ENCODE measurements around the gene POPDC3.
A peak's percentile ranks its signal among the peaks of the same experiment; 100 is the strongest.

POPDC3 gene

DNA sequence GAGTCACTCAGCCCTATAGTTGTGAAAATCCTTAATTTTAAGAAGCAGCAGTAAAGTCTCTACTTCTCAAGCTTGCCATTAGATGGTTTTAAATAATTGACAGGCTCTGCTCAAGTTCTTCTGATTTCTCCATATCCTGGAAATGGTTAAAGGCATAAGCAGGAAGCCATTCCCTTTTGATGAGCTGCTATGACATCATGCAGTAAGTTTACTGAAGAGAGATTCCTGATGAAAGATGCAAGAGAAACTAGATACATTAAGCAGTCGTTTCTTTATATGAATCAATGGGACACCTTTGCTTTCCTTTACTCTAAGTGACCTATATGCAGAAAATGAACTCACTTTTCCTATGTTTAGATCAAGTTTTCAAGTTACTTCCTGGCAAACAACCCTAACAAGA lies 9.8 kb downstream of the POPDC3 start:
- Histone ChIP-seq H2BK15ac (ENCODE audit: low read depth, poor library complexity, severe bottlenecking) (no peak overlapping the region), H2AK5ac (ENCODE audit: low read length, severe bottlenecking) (no peak overlapping the region), H3K4me1 (ENCODE audit: control insufficient read depth, insufficient read depth, low read depth, low read length) (no peaks in the 10 kb centered on the region), H2BK5ac (ENCODE audit: low read depth, low read length, poor library complexity, severe bottlenecking) (no peak overlapping the region), H3K4me3 (ENCODE audit: insufficient read depth in 1 of 2, low read depth in 1 of 2, low read length in 2 of 2) (no peak overlapping the region), H3K18ac (ENCODE audit: low read depth in 1 of 2, low read length in 2 of 2) (no peak overlapping the region), H3K4ac (ENCODE audit: low read depth in 1 of 2, low read length in 2 of 2) (no peak overlapping the region), H3K27ac (ENCODE audit: low read length, poor library complexity, severe bottlenecking) (no peak overlapping the region), H3K27me3 (ENCODE audit: control insufficient read depth in 1 of 2, insufficient read depth in 1 of 2, low read length in 2 of 2) (peaks cover 0 to 5% of the 10 kb centered on the region in 2 experiments), H3K9ac (ENCODE audit: low read length) (no peak overlapping the region), H3K79me1 (replicated peaks; ENCODE audit: low read length, poor library complexity, severe bottlenecking) (no peaks in the 10 kb centered on the region), H3K36me3 (ENCODE audit: control insufficient read depth in 1 of 2, insufficient read depth in 2 of 2, low read depth in 1 of 2, low read length in 2 of 2) (no peaks in the 10 kb centered on the region), H3K9me3 (ENCODE audit: control insufficient read depth, low read length) (no peaks in the 10 kb centered on the region), H3K4me2 (ENCODE audit: low read length, poor library complexity, severe bottlenecking) (no peak overlapping the region), H2BK12ac (ENCODE audit: low read length in 2 of 2) (no peak overlapping the region), H3K23ac (ENCODE audit: low read length in 2 of 2) (no peak overlapping the region), H3K14ac (ENCODE audit: low read length in 2 of 2) (no peak overlapping the region), H2BK120ac (ENCODE audit: low read depth, low read length) (no peak overlapping the region), H2AFZ (ENCODE audit: low read depth, low read length) (no peak overlapping the region), H4K91ac (ENCODE audit: low read length) (no peak overlapping the region), H4K8ac (ENCODE audit: low read length) (no peak overlapping the region)
- WGBS: no CpG with 5 or more reads among the region's 1 CpG
- DNase-seq: peak; percentile 45

GRCh38 chr6:105167914-105168313 lies 11.9 kb downstream of the POPDC3 start:
- H3K4me2 ChIP-seq (ENCODE audit: low read length, poor library complexity, severe bottlenecking): no peak overlapping the region
- no peak overlapping the region for H2BK12ac ChIP-seq (ENCODE audit: low read length in 2 of 2)
- no peak overlapping the region for H3K4me3 ChIP-seq (ENCODE audit: insufficient read depth in 1 of 2, low read depth in 1 of 2, low read length in 2 of 2)
- H4K91ac ChIP-seq (ENCODE audit: low read length): no peak overlapping the region
- H3K36me3 ChIP-seq (ENCODE audit: control insufficient read depth in 1 of 2, insufficient read depth in 2 of 2, low read depth in 1 of 2, low read length in 2 of 2): no peaks in the 10 kb centered on the region
- no peak overlapping the region for H2BK5ac ChIP-seq (ENCODE audit: low read depth, low read length, poor library complexity, severe bottlenecking)
- H2BK15ac ChIP-seq (ENCODE audit: low read depth, poor library complexity, severe bottlenecking): no peak overlapping the region
- H4K8ac ChIP-seq (ENCODE audit: low read length): no peak overlapping the region
- no peak overlapping the region for H3K14ac ChIP-seq (ENCODE audit: low read length in 2 of 2)
- H2AFZ ChIP-seq (ENCODE audit: low read depth, low read length): no peak overlapping the region
- no peak overlapping the region for H3K9ac ChIP-seq (ENCODE audit: low read length)
- no peaks in the 10 kb centered on the region for H3K4me1 ChIP-seq (ENCODE audit: control insufficient read depth, insufficient read depth, low read depth, low read length)
- H2AK5ac ChIP-seq (ENCODE audit: low read length, severe bottlenecking): no peak overlapping the region
- H3K4ac ChIP-seq (ENCODE audit: low read depth in 1 of 2, low read length in 2 of 2): no peak overlapping the region
- H3K18ac ChIP-seq (ENCODE audit: low read depth in 1 of 2, low read length in 2 of 2): no peak overlapping the region
- no peak overlapping the region for H3K27ac ChIP-seq (ENCODE audit: low read length, poor library complexity, severe bottlenecking)
- H3K23ac ChIP-seq (ENCODE audit: low read length in 2 of 2): no peak overlapping the region
- H3K79me1 ChIP-seq (replicated peaks; ENCODE audit: low read length, poor library complexity, severe bottlenecking): no peaks in the 10 kb centered on the region
- DNase-seq: no peak
- H3K9me3 ChIP-seq (ENCODE audit: control insufficient read depth, low read length): no peaks in the 10 kb centered on the region
- H2BK120ac ChIP-seq (ENCODE audit: low read depth, low read length): no peak overlapping the region
- H3K27me3 ChIP-seq (ENCODE audit: control insufficient read depth in 1 of 2, insufficient read depth in 1 of 2, low read length in 2 of 2): peaks cover 0 to 5% of the 10 kb centered on the region in 2 experiments

GRCh38 chr6:105164418-105164817 lies 15.4 kb downstream of the POPDC3 start:
- Histone ChIP-seq H4K91ac (ENCODE audit: low read length) (no peak overlapping the region), H3K4me2 (ENCODE audit: low read length, poor library complexity, severe bottlenecking) (no peak overlapping the region)
- 20% methylated on average over 1 of the region's 2 CpGs for WGBS

DNA sequence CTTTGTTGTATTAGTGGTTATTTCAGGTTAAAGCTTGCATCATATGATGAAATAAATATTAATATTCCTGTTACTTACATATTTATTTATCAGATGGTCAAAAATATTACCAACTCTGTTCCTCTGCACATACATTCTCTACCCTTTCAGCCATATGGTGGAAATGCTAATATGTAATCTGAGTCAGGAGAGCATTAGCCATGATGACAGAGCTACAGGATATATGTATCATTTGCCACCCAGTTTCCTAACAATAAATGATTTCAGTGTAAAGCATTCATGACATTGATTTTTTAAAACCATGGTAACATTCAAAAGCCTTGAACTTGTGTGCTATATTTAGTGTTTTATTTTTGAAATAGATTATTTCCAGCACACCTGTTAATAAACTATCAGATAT lies 16.6 kb downstream of the POPDC3 start:
- Histone ChIP-seq H3K18ac (ENCODE audit: low read depth in 1 of 2, low read length in 2 of 2) (no peak overlapping the region), H3K36me3 (ENCODE audit: control insufficient read depth in 1 of 2, insufficient read depth in 2 of 2, low read depth in 1 of 2, low read length in 2 of 2) (peaks cover 0 to 14% of the 10 kb centered on the region in 2 experiments), H3K4ac (ENCODE audit: low read depth in 1 of 2, low read length in 2 of 2) (no peak overlapping the region), H3K27ac (ENCODE audit: low read length, poor library complexity, severe bottlenecking) (no peak overlapping the region), H3K9me3 (ENCODE audit: control insufficient read depth, low read length) (no peaks in the 10 kb centered on the region), H2BK5ac (ENCODE audit: low read depth, low read length, poor library complexity, severe bottlenecking) (no peak overlapping the region), H3K4me1 (ENCODE audit: control insufficient read depth, insufficient read depth, low read depth, low read length) (no peaks in the 10 kb centered on the region), H4K8ac (ENCODE audit: low read length) (no peak overlapping the region), H3K27me3 (ENCODE audit: control insufficient read depth in 1 of 2, insufficient read depth in 1 of 2, low read length in 2 of 2) (peaks cover 0 to 1% of the 10 kb centered on the region in 2 experiments), H3K4me3 (ENCODE audit: insufficient read depth in 1 of 2, low read depth in 1 of 2, low read length in 2 of 2) (no peak overlapping the region), H2AFZ (ENCODE audit: low read depth, low read length) (no peak overlapping the region), H3K9ac (ENCODE audit: low read length) (no peak overlapping the region), H2BK15ac (ENCODE audit: low read depth, poor library complexity, severe bottlenecking) (no peak overlapping the region), H3K79me1 (replicated peaks; ENCODE audit: low read length, poor library complexity, severe bottlenecking) (no peaks in the 10 kb centered on the region), H3K14ac (ENCODE audit: low read length in 2 of 2) (no peak overlapping the region), H4K91ac (ENCODE audit: low read length) (no peak overlapping the region), H2BK12ac (ENCODE audit: low read length in 2 of 2) (no peak overlapping the region), H2AK5ac (ENCODE audit: low read length, severe bottlenecking) (no peak overlapping the region), H2BK120ac (ENCODE audit: low read depth, low read length) (no peak overlapping the region), H3K4me2 (ENCODE audit: low read length, poor library complexity, severe bottlenecking) (no peak overlapping the region), H3K23ac (ENCODE audit: low read length in 2 of 2) (no peak overlapping the region)
- no peak for DNase-seq

More at GRCh38 chr6:105164418-105164817, 15.4 kb downstream of the POPDC3 start:
- H2AK5ac ChIP-seq (ENCODE audit: low read length, severe bottlenecking): no peak overlapping the region
- peak overlapping the region in 1 of 2 experiments; percentile 44 for H3K14ac ChIP-seq (ENCODE audit: low read length in 2 of 2)
- no peak overlapping the region for H2BK5ac ChIP-seq (ENCODE audit: low read depth, low read length, poor library complexity, severe bottlenecking)
- H3K4me1 ChIP-seq (ENCODE audit: control insufficient read depth, insufficient read depth, low read depth, low read length): no peaks in the 10 kb centered on the region
- H3K27ac ChIP-seq (ENCODE audit: low read length, poor library complexity, severe bottlenecking): no peak overlapping the region
- H3K18ac ChIP-seq (ENCODE audit: low read depth in 1 of 2, low read length in 2 of 2): no peak overlapping the region
- H4K8ac ChIP-seq (ENCODE audit: low read length): no peak overlapping the region
- H2AFZ ChIP-seq (ENCODE audit: low read depth, low read length): no peak overlapping the region
- no peak overlapping the region for H2BK15ac ChIP-seq (ENCODE audit: low read depth, poor library complexity, severe bottlenecking)
- H3K27me3 ChIP-seq (ENCODE audit: control insufficient read depth in 1 of 2, insufficient read depth in 1 of 2, low read length in 2 of 2): peaks cover 0 to 5% of the 10 kb centered on the region in 2 experiments
- H3K9me3 ChIP-seq (ENCODE audit: control insufficient read depth, low read length): no peaks in the 10 kb centered on the region
- peaks cover 0 to 3% of the 10 kb centered on the region in 2 experiments for H3K36me3 ChIP-seq (ENCODE audit: control insufficient read depth in 1 of 2, insufficient read depth in 2 of 2, low read depth in 1 of 2, low read length in 2 of 2)
- no peaks in the 10 kb centered on the region for H3K79me1 ChIP-seq (replicated peaks; ENCODE audit: low read length, poor library complexity, severe bottlenecking)
- H3K23ac ChIP-seq (ENCODE audit: low read length in 2 of 2): no peak overlapping the region
- H3K4ac ChIP-seq (ENCODE audit: low read depth in 1 of 2, low read length in 2 of 2): no peak overlapping the region
- no peak overlapping the region for H2BK120ac ChIP-seq (ENCODE audit: low read depth, low read length)
- DNase-seq: peak; percentile 80
- no peak overlapping the region for H2BK12ac ChIP-seq (ENCODE audit: low read length in 2 of 2)
- H3K9ac ChIP-seq (ENCODE audit: low read length): no peak overlapping the region
- no peak overlapping the region for H3K4me3 ChIP-seq (ENCODE audit: insufficient read depth in 1 of 2, low read depth in 1 of 2, low read length in 2 of 2)
